RWPE2 (cell line): ENCODE measurements around the gene ANO9.
"Not testable (repeated sequence)": the region's sequence is repeated elsewhere in the genome, so short reads cannot be mapped to it uniquely, and the experiment has no call there.

Experiments
- ATAC-seq: fragments of 200-7000 bp; cut with Tn5 transposase; 3 replicates; pipeline ENCODE4 v1.9.1; 2021; ENCODE audit warnings: low read depth
- DNase-seq: peaks from one replicate; pipeline ENCODE4 v3.0.0-alpha.2; 2020; ENCODE audit warnings: low spot score
- H3K27ac ChIP-seq: fragments of 450-650 bp; 2 replicates; pipeline ENCODE4 v1.5.1; 2017; ENCODE audit warnings: mild to moderate bottlenecking; ENCODE audit not compliant: poor library complexity, severe bottlenecking
- H3K27me3 ChIP-seq: fragments of 250-450 bp; sonication (Bioruptor Pico); 2 replicates; pipeline ENCODE4 v1.5.1; 2021; ENCODE audit warnings: mild to moderate bottlenecking, moderate library complexity; ENCODE audit not compliant: insufficient read depth, poor library complexity, severe bottlenecking
- H3K36me3 ChIP-seq: fragments of 250-450 bp; sonication (Bioruptor Pico); 2 replicates; pipeline ENCODE4 v1.5.1; 2020; ENCODE audit warnings: low read depth, mild to moderate bottlenecking, moderate library complexity
- H3K4me1 ChIP-seq: fragments of 250-450 bp; sonication (Bioruptor Pico); 2 replicates; pipeline ENCODE4 v1.5.1; 2021; ENCODE audit warnings: mild to moderate bottlenecking, moderate library complexity; ENCODE audit not compliant: insufficient read depth, poor library complexity, severe bottlenecking
- H3K4me3 ChIP-seq: fragments of 250-450 bp; sonication (Bioruptor Pico); 2 replicates; pipeline ENCODE4 v1.5.1; 2021; ENCODE audit warnings: mild to moderate bottlenecking, moderate library complexity; ENCODE audit not compliant: severe bottlenecking
- H3K9me3 ChIP-seq: fragments of 250-450 bp; sonication (Bioruptor Pico); 2 replicates; pipeline ENCODE4 v1.5.1; 2021; ENCODE audit warnings: mild to moderate bottlenecking, moderate library complexity; ENCODE audit not compliant: severe bottlenecking
- CTCF ChIP-seq: fragments of 450-650 bp; IDR thresholded peaks from one replicate; pipeline ENCODE4 v1.5.1; 2017; ENCODE audit warnings: mild to moderate bottlenecking, moderate library complexity; ENCODE audit not compliant: poor library complexity, severe bottlenecking

ANO9 gene

GRCh38 chr11:392102-392777, 49.6 kb downstream of the ANO9 start:
- no peak for DNase-seq
- no peak for TF ChIP-seq CTCF
- H3K4me1 ChIP-seq, result peaks cover 12% of the 10 kb centered on the region

GRCh38 chr11:391117-392017, 50.4 kb downstream of the ANO9 start:
- Histone ChIP-seq H3K27me3 (no peaks in the 10 kb centered on the region), H3K4me1 (peaks cover 11% of the 10 kb centered on the region), H3K36me3 (peaks cover 9% of the 10 kb centered on the region), H3K9me3 (no peaks in the 10 kb centered on the region), H3K4me3 (no peak overlapping the region), H3K27ac (no peak overlapping the region)
- no peak for TF ChIP-seq CTCF
- DNase-seq (no peak), ATAC-seq (no peak)

More at GRCh38 chr11:392102-392777, 49.6 kb downstream of the ANO9 start:
- no peak overlapping the region for H3K4me3 ChIP-seq
- H3K27ac ChIP-seq, result peak overlapping the region; percentile 91
- no peaks in the 10 kb centered on the region for H3K9me3 ChIP-seq
- H3K27me3 ChIP-seq, result no peaks in the 10 kb centered on the region
- ATAC-seq, result no peak
- peaks cover 17% of the 10 kb centered on the region for H3K36me3 ChIP-seq

GRCh38 chr11:390175-390574, 51.6 kb downstream of the ANO9 start:
- DNase-seq (no peak), ATAC-seq (no peak)
- no peak overlapping the region for H3K27ac ChIP-seq
- no peak overlapping the region for H3K4me3 ChIP-seq
- no peaks in the 10 kb centered on the region for H3K9me3 ChIP-seq
- peaks cover 5% of the 10 kb centered on the region; the same call in 1 of the 2 replicates for H3K36me3 ChIP-seq
- peaks cover 8% of the 10 kb centered on the region for H3K4me1 ChIP-seq
- TF ChIP-seq CTCF, result no peak
- no peaks in the 10 kb centered on the region for H3K27me3 ChIP-seq

GRCh38 chr11:389369-389768, 52.4 kb downstream of the ANO9 start:
- not testable (repeated sequence) for H3K36me3 ChIP-seq, H3K27me3 ChIP-seq, H3K4me3 ChIP-seq, H3K9me3 ChIP-seq, ATAC-seq, H3K4me1 ChIP-seq, H3K27ac ChIP-seq, DNase-seq

GRCh38 chr11:387193-387793, 54.5 kb downstream of the ANO9 start:
- no peak overlapping the region for H3K4me3 ChIP-seq
- no peak for TF ChIP-seq CTCF
- no peaks in the 10 kb centered on the region for H3K27me3 ChIP-seq
- H3K4me1 ChIP-seq, result no peaks in the 10 kb centered on the region
- H3K36me3 ChIP-seq, result no peaks in the 10 kb centered on the region
- no peaks in the 10 kb centered on the region for H3K9me3 ChIP-seq
- DNase-seq, result no peak
- no peak overlapping the region for H3K27ac ChIP-seq
- no peak for ATAC-seq
